HG03439 (cell line): ENCODE measurements around the gene RFX3.

ENCODE experiments used
- ATAC-seq: cut with Tn5 transposase; IDR thresholded peaks from one replicate; pipeline ENCODE4 v1.9.1; 2021; ENCODE audit warnings: mild to moderate bottlenecking, moderate library complexity; ENCODE audit not compliant: unreplicated experiment

Gene RFX3

GRCh38 chr9:3525836-3526164, at the start of gene RFX3:
TSS of gene RFX3 (minus strand) at chr9:3526001. CDS start at chr9:3395588, 130,413 bp downstream.
- ATAC-seq = peak; percentile 48

- no peak for ATAC-seq
These were observed 45.7 kb upstream of the RFX3 start for GRCh38 chr9:3571500-3571899.

DNA sequence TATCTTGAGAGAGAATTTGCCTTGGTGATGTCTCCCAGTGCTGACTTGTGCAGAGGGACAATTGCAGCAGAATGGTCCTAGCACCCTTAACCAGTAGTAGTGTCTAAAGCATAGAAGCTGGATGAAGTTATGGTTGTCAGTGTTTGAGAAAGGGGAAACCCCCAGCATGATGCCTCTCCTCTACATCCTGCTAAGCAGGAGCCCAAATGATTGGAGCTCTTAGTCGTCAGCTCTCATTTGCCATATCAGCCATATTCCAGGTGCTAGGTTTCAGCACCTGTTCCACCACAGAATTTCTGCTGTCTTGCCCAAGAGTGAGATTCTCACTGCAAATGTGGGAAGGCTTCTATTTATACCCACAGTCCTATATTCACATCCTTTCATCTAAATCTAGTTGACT, 43.7 kb upstream of the RFX3 start:
- ATAC-seq = no peak

- ATAC-seq = no peak
These were observed 42.2 kb upstream of the RFX3 start for GRCh38 chr9:3567988-3568387.

DNA sequence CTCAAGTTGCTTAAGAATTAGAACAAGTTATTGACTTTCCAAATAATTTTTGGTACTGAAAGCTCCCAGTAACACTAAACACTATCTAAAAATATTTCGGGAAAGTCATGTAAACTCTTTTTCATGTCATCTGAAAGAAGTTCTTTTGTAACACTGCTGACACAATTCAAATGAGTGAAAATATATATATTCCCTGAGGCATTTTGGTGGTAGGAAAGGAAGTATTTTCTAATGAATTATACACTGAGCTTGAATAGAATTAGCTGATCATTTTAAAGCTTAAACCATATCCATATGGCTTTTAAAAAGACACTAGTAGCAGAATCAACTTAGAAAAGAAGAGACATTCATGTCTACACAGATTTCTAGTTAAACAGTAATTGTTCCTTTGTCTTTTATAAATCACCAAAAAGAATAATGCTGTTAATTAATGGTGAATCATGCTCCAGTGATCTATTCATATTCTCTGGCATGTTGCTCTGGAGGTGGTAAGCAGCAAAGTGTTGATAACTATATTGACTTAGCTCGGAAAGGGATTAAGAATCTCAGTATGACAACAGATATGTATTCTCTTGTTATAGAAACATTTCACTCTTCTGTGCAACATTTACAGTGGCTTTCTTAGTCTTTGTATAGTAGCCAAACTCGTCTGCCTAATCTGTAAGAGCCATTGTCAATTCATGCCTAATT, 27.4 kb upstream of the RFX3 start:
- no peak for ATAC-seq

GRCh38 chr9:3549225-3549624, 23.4 kb upstream of the RFX3 start:
- no peak for ATAC-seq

- no peak for ATAC-seq
These were observed 22.8 kb upstream of the RFX3 start for GRCh38 chr9:3548648-3549047.

DNA sequence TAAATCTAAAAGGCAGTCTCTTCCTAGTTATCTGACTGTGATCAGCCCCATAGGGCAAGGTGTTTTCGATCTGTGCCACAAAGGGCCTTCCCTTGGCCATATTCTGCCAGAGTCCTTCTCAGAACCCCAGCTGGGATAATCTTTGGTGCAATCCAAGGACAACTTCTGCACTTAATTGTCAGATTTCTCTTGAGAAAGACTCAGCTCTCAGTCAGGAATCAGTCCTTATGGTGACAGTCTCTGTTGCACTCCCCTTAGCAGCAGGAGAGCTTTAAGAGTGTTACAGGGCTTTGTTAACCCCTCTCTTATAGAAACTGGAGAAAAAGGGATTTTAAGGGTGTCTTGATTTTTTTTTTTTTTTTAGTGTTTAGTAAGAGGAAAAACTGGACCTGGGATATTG, 15.4 kb upstream of the RFX3 start:
- ATAC-seq = no peak

DNA sequence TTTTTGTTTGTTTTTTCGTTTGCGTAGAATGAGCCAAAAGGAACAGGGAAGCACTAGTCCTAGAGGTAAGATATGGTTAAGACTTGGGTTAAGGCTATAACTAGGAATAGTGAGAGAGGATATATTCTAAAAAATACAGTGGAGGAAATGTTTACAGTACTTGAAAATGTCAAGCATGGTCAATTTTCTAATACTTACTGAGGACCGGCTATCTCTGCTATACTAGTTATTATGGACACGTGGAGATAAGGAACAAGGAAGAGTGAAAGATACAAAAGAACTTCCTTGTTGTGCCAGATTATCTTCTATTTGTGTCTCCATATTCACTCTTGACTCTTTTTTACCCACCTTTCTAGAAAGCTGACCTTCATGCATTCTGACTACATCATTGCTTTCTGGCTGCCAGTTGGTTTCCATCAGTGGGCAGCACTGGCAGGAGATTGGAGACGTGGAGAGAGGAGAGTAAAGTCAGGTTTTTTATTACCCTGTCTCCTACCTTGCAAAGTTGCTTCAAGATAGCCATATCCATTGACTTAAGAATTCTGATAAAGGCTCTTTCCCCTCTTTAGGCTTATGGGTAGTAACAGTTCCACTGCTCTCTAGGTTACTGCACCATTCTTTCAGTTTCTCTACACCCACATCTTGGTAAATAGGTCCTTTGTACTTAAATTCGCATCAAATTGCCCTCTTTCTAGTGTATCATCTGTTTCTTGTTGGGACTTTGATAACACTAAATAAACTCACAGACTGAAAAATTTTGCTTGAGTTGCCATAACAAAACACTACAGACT, 9.0 kb upstream of the RFX3 start:
- ATAC-seq = no peak

DNA sequence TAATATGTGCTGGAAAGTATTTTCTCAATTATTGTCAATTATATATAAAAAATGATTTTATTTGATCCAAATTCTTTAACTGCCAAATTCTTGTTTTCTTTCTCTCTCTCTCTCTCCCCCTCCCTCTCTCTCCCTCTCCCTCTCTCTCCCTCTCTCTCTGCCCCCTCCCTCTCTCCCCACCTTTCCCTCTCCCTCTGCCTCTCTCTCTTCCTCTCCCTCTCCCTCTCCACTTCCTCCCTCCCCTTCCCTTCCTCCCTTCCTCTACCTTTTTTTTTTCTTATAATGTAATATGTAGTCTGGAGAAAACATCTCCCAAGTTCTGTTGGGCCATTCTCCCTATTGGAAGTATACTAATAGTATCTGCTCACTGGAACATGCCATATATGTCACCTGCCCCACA, 6.4 kb upstream of the RFX3 start:
- ATAC-seq = no peak

DNA sequence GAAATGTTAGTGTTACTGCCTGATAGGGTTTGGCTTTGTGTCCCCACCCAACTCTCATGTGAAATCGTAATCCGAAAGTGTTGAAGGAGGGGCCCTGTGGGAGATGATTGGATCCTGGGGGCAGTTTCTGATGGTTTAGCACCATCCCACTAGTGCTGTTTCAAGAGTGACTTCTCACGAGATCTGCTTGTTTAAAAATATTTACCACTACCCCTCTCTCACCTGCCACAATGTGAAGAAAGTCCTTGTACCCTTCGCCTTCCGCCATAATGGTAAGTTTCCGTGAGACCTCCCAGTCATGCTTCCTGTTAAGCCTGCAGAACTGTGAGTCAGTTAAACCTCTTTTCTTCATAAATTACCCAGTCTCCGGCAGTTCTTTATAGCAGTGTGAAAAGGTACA, 2.6 kb upstream of the RFX3 start:
- ATAC-seq = no peak

GRCh38 chr9:3526997-3527940, 1.5 kb upstream of the RFX3 start:
- peak; percentile 13 for ATAC-seq

DNA sequence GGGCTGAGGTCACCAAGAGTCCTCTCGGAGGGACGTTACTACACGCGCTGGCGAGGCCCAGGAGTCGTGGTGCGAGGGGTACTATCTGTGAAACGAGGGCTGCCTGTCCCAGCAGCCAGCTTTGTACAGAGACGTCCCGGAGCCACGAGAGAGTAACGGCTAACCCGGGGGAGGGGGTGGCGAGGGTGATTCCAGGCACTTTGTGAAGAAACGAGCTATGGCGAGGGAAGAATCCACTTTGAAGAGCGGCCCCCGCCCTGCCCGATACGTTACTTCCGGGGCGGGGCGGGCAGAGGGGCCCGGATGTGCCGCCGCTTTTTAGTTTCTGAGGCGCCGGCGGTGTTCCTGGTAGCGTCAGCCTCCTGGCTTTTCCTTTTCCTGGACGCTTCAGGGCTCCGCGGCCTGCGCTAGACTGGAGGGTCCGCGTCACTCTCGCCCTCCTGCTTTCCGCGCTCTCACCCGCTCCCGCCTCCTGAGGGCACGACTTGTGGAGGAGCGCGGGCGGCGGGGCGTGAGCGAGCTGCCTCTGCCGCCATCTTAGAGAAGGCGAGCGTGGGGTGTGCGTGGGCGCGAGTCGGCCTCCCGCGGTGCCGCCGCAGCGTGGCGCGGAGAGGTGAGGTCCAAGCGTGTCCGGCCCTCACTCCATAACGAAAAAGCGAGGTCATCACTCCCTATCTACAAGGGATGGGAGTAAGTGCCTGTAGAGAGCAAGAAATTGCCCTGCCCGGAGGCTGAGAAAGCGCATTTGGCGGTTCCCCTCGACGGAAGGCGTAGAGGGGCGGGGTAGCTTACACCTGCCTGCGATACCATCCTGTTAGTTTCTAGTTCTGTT, 580 bp upstream of the RFX3 start:
- ATAC-seq = peak; percentile 67

- ATAC-seq = no peak
These were observed 535 bp downstream of the RFX3 start for GRCh38 chr9:3525096-3525835.

DNA sequence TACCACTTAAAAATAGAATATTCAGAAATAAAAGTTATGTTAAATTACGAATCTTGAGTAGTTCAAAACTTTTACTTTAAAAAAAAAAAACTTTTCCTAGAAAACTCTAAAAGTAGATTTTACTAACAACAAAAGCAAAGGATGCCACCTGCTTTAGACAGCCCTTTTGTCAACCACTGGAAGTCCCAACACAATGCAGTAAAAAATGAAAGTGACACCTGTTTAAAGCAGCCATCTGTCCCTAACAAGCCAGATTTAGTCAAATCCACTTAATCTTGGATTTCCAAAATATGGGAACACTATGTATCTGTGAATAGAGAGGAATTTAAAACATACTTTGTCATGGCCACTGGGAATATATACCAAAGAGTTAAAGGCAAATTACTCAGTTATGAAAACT, 3.8 kb downstream of the RFX3 start:
- ATAC-seq = no peak

DNA sequence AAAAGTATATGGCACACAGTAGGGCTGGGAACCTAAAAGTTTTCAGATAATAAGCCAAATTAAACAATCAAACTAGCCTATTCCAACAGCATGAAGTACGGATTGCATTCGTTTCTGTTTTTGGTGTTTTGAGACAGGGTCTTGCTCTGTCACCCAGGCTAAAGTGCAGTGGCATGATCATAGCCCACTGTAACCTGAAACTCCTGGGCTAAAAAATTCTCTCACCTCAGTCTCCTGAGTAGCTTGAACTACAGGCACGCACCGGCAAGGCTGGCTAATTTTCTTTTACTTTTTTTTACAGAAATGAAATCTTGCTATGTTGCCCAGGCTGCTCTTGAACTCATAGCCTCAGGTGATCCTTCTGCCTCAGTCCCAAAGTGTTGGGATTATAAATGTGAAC, 5.2 kb downstream of the RFX3 start:
- ATAC-seq = no peak

- ATAC-seq = no peak
These were observed 8.3 kb downstream of the RFX3 start for GRCh38 chr9:3517377-3518048.

DNA sequence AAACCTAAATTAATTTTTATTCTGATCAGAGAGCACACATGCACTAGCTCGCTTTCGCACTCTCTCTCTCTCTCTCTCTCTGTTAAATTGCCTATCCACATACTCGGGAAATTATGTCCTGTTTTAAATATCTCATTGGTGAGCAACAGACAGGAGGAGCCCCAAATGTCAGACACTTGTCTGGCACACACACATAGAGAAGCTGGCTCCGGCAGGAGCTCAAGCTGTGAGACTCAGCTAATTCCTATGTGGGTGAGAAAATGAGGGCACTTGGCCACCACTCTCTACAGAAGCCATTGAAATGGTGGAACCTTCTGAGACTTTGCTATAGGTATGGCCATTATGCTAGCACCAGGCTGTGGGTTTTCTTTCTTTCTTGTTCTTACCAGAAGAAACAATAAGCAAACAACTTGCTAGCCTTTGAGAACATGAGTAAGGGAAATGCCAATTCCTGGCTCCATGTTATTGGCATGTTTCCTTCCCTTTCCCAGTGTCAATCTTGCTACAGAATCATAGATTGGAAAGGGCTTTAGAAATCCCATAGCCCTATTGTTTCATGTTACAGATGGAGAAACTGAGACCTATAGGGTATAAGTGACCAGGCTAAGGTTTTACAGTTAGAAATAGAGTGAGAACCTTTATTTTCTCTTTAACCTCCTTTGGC, 9.0 kb downstream of the RFX3 start:
- ATAC-seq = no peak

GRCh38 chr9:3515405-3515804, 10.4 kb downstream of the RFX3 start:
- no peak for ATAC-seq
